Measurements from ENCODE around the gene CLSTN1.
"Not testable (repeated sequence)": the region's sequence is repeated elsewhere in the genome, so short reads cannot be mapped to it uniquely, and the experiment has no call there.

Gene CLSTN1

GRCh38 chr1:9760824-9761223 lies 62.9 kb downstream of the CLSTN1 start:
- no peak for DNase-seq

GRCh38 chr1:9759939-9760338 lies 63.8 kb downstream of the CLSTN1 start:
- no peak for DNase-seq

- DNase-seq: no peak
These were observed 65.1 kb downstream of the CLSTN1 start for GRCh38 chr1:9758559-9759121.

- no peak for DNase-seq
These were observed 68.2 kb downstream of the CLSTN1 start for GRCh38 chr1:9755441-9755995.

- no peak for DNase-seq
These were observed 70.6 kb downstream of the CLSTN1 start for GRCh38 chr1:9753121-9753531.

GRCh38 chr1:9751971-9752370 lies 71.8 kb downstream of the CLSTN1 start:
- DNase-seq: no peak

GRCh38 chr1:9749361-9749760 lies 74.4 kb downstream of the CLSTN1 start:
- no peak for DNase-seq

DNA sequence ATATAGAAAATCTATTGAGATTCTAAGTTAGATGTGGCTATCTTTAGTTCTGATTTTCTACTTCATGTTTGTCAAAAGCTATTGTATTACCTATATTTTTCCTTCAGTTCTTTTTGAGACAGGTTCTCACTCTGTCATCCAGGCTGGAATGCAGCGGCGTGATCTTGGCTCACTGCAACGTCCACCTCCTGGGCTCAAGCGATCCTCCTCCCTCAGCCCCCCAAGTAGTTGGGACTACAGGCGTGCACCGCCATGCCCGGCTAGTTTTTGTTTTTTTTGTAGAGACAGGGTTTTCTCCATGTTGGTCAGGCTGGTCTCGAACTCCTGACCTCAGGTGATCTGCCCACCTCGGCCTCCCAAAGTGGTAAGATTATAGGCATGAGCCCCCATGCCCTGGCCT lies 75.4 kb downstream of the CLSTN1 start:
- not testable (repeated sequence) for DNase-seq

DNA sequence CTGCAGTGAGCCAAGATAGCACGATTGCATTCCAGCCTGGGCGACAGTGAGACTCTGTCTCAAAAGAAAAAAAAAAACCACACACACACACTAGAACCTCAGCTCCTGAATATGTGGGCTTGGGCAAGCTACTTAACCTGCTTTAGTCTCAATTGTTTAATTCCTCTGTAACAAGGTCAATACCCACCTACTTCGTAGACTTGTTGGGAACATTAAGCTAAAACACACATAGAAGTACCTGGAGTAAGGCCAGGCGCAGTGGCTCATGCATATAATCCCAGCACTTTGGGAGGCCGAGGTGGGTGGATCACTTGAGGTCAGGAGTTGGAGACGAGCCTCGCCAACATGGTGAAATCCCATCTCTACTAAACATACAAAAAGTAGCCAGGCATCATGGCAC lies 77.1 kb downstream of the CLSTN1 start:
- no peak for DNase-seq

GRCh38 chr1:9746211-9746610 lies 77.6 kb downstream of the CLSTN1 start:
- DNase-seq: no peak

- DNase-seq: no peak
These were observed 79.5 kb downstream of the CLSTN1 start for GRCh38 chr1:9744106-9744799.

GRCh38 chr1:9737671-9738070 lies 86.1 kb downstream of the CLSTN1 start:
- DNase-seq: no peak

- DNase-seq: no peak
These were observed 86.7 kb downstream of the CLSTN1 start for GRCh38 chr1:9737057-9737456.

DNA sequence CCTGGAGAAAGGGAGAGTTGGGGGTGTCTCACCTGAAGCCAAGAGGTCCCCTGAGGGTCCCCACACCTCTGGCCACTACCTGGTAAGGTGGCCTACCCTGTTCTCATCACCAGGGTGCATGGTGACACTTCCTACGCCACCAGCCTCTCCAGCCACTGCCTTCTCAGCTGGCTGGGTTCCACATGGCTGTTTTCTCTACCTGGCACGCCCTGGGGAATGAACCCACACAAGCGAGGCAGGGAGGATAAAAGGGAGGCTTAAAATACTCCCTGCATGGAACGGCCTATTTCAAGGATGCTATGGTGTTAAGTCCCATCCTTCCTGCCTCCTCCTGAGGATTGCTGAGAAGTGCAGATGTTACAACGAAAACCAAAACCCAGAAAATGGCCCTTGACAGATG lies 87.5 kb downstream of the CLSTN1 start:
- DNase-seq: no peak

DNA sequence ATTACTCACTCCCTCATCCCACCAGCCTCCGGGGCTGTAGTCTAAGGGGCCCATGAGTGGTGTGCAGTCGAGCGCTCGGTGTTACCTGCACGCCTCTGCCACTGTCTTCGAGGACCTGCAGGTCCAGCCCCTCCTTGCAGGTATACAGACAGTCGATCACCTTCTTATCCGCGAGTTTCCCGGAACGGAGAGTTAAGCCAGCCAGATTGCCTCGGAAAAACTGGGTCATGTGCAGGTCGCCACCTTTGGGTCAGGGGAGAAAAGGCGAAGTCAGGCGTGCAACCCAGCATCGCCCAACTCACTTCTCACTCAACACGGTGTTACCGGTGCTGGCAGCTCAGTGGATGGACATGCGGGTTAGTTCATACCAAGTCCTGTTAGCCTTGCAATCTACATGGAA lies 88.0 kb downstream of the CLSTN1 start:
- no peak for DNase-seq

GRCh38 chr1:9733160-9733789 lies 90.5 kb downstream of the CLSTN1 start:
- no peak for DNase-seq

DNA sequence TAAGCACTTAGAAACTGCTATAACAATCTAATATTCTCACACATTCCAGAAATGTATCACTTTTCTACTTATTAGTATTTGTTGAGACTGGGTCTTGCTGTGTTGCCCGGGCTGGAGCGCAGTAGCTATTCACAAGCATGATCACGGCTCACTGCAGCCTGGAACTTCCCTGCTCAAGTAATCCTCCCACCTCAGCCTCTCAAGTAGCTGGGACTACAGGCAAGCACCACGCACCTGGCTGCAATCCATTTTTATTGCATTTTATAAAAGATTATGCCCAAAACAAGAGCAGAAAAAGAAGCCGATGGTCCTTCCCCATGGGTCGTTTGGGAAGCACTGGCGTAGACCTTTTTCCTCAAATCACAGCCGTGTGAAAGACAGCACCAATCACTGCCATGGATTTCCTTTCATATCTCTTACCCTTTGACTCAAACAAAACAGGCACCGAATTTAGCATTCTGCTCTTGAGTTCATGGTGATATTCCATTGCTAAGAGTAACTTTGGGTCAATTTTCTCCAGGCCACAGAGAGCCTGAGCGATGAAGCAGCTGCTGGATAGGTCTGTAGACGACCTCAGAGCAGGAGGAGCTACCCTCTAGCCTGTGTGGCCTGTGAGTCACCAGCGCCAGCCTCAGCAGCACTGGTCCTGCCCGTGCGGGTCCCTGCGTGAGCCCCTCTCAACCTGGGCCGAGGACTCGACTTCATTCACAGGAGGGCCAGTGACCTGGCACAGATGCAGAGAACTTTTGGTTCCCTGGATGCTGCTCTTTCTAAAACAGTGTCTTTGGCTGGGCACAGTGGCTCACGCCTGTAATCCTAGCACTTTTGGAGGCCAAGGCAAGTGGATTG lies 91.4 kb downstream of the CLSTN1 start:
- DNase-seq: no peak

- no peak for DNase-seq
These were observed 92.2 kb downstream of the CLSTN1 start for GRCh38 chr1:9731561-9731960.

GRCh38 chr1:9731051-9731537 lies 92.7 kb downstream of the CLSTN1 start:
- DNase-seq: no peak

DNA sequence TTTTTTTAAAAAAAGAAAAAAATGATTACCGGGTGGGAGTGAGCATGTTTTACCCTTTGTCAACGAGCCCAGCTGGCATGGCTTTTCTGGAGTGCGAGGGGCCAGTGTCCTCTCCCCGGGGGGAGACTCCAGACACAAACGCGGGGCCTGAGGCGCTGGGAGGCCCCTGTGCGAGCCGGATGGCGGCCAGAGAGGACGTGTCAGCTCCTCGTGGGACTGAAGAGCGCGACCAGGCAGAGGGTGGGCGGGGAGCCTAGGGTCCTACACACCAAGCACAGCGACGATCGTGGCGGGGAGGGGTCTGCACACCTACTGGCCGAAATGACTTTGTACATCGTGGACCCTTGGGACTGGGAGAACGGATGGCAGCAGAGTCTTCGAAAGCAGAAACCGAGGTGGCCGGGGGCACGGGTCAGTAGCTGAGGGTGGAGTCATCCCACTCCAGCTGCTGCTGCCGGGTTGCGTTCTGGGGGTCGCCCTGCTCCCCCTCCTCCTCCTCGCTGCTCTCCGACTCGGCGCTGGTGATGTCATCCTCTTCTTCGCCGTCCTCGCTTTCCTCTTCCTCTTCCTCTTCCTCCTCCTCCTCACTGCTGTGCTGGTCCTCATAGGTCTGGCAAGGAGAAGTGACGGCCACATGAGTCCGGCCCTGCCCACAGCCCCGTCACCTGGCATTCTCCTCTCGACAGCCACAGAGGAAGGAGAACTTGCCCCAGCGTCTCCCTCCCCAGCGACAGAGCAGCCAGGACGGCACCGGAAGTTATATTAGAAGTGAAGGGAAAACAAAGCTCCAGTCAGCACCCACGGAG lies 93.5 kb downstream of the CLSTN1 start:
- no peak for DNase-seq

DNA sequence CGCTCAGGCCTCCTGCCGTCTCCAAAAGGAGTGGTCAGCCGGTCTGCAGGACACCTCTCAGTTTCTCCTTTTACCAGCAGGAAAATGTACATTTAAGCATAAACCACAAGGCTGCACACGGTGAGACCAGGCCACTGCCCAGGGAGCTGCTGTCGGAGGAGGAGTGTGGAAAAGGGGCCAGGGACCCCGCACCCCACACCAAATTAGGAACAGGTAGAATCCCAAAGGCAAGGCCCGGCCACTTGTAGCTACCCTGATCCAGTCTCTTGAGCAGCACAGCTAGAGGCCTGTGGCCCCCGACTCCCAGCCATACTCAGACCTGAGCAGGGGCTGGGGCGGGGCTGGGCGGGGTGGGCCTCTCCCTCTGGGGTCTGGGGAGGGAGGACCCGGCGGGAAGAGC lies 94.2 kb downstream of the CLSTN1 start:
- DNase-seq: no peak
